GM10266 (cell line): ENCODE results near the gene ARHGAP1.

Experiments used
- DNase-seq: peaks from one replicate; pipeline ENCODE4 v3.0.0; 2012; ENCODE audit errors: extremely low spot score
- CTCF ChIP-seq: IDR thresholded peaks from 2 replicates; pipeline ENCODE4 v1.5.1; 2012; ENCODE audit warnings: mild to moderate bottlenecking, low read depth; ENCODE audit not compliant: control insufficient read depth, insufficient read depth; ENCODE audit errors: missing control alignments

ARHGAP1 gene

DNA sequence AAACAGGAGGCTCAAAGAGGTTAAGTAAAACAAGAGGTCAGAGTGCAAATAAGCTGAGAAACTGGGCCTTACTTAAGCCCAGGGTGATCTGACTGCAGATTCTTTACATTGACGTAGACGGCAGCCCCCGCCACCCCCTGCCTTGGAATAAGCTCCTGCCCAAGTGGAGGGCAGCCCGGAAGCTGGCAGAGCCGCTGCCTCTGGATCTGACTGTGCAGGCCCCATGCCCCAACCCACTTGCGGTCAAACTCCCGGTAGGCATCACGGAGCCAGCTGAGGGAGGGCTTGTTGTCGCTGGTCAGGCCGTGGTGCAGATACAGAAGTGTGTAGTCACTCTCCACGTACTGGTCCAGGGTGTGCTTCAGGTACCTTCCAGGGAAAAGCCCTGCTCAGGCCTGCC lies 18.6 kb downstream of the ARHGAP1 start:
- TF ChIP-seq CTCF = no peak

GRCh38 chr11:46680815-46681214 lies 19.6 kb downstream of the ARHGAP1 start:
- no peak for TF ChIP-seq CTCF

More for the DNA sequence above, 18.6 kb downstream of the ARHGAP1 start:
- DNase-seq = no peak

GRCh38 chr11:46680164-46680760 lies 20.2 kb downstream of the ARHGAP1 start:
- no peak for TF ChIP-seq CTCF
- no peak for DNase-seq

More at GRCh38 chr11:46680815-46681214, 19.6 kb downstream of the ARHGAP1 start:
- DNase-seq = no peak

- DNase-seq = no peak
- no peak for TF ChIP-seq CTCF
These were observed 20.9 kb downstream of the ARHGAP1 start for GRCh38 chr11:46679241-46680163.

- no peak for DNase-seq
- TF ChIP-seq CTCF = no peak
These were observed 21.7 kb downstream of the ARHGAP1 start for GRCh38 chr11:46678741-46679130.

- TF ChIP-seq CTCF = no peak
- no peak for DNase-seq
These were observed 22.3 kb downstream of the ARHGAP1 start for GRCh38 chr11:46677991-46678740.
